Endothelial cell of umbilical vein (primary cell): Measurements from ENCODE around the gene IL2RG. TPM values are rescaled to one million over a fixed set of nuclear protein-coding genes. Genes with fewer than 3 reads are reported as not detected.

Experiments used
- BruUV-seq: library from RNA; stranded (reverse); fragments of 400-500 nt; replicated peaks from 2 replicates; lab custom pipeline; 2021; lab: Mats Ljungman, UMichigan
- CTCF ChIA-PET: fragments of 300-600, 350-600 bp; sonication (Branson Sonifier 250); formaldehyde crosslinking; loops from one replicate; lab custom pipeline; 2021; ENCODE audit warnings: antibody characterized with exemption, inconsistent platforms; lab: Charles Lee
- POLR2A ChIA-PET: fragments of 300-600, 350-600 bp; sonication (Branson Sonifier 250); formaldehyde crosslinking; loops from one replicate; lab custom pipeline; 2021; ENCODE audit warnings: antibody characterized with exemption, inconsistent platforms; lab: Charles Lee
- DNase-seq: peaks from one replicate; pipeline ENCODE4 v3.0.0-alpha.2; 2011; ENCODE audit warnings: low read depth, low spot score
- FAIRE-seq: peaks from 2 replicates; lab custom pipeline; 2011; peaks lifted over from hg19 to GRCh38; lab: Jason Lieb, UNC
- H2AFZ ChIP-seq: 2 replicates; pipeline ENCODE4 v1.6.0; 2012; ENCODE audit warnings: low read depth, low read length, control low read depth, inconsistent platforms
- H3K27ac ChIP-seq: 2 replicates; pipeline ENCODE4 v1.5.1; 2011; ENCODE audit warnings: low read depth, mild to moderate bottlenecking, control low read depth, low read length, moderate library complexity; ENCODE audit not compliant: insufficient read depth
- H3K27me3 ChIP-seq, 2 experiments: 2 replicates each; pipeline versions ENCODE4 v1.6.0 to v1.6.1; 2011; ENCODE audit warnings: low read length in 2 of 2, mixed read lengths in 1 of 2; ENCODE audit not compliant: control insufficient read depth in 2 of 2, insufficient read depth in 2 of 2
- H3K36me3 ChIP-seq, 2 experiments: 2 replicates in 1 of 2; 3 replicates in 1 of 2; pipeline ENCODE4 v1.5.1; 2011; ENCODE audit warnings: low read length in 2 of 2, mild to moderate bottlenecking in 1 of 2, moderate library complexity in 1 of 2; ENCODE audit not compliant: control insufficient read depth in 2 of 2, insufficient read depth in 2 of 2; ENCODE audit errors: extremely low read depth in 1 of 2
- H3K4me1 ChIP-seq: 3 replicates; pipeline ENCODE4 v1.5.1; 2011; ENCODE audit warnings: mild to moderate bottlenecking, low read length; ENCODE audit not compliant: control insufficient read depth, insufficient read depth; ENCODE audit errors: extremely low read depth
- H3K4me2 ChIP-seq: 2 replicates; pipeline ENCODE4 v1.6.1; 2011; ENCODE audit warnings: low read length, control low read depth, mixed read lengths; ENCODE audit not compliant: insufficient read depth
- H3K4me3 ChIP-seq, 3 experiments: fragments of 200-600 bp in 1 of 3; sonication (generic), shearing (Covaris generic) in 1 of 3; replicated peaks in 1 of 3; 2 replicates each; pipeline ENCODE4 v1.5.1; 2011 to 2016; ENCODE audit warnings: control low read depth in 3 of 3, low read length in 3 of 3, mild to moderate bottlenecking in 2 of 3, inconsistent platforms in 1 of 3, low read depth in 1 of 3, moderate library complexity in 1 of 3; ENCODE audit not compliant: insufficient read depth in 1 of 3
- H3K79me2 ChIP-seq: 2 replicates; pipeline ENCODE4 v1.6.0; 2012; ENCODE audit warnings: low read length, inconsistent platforms; ENCODE audit not compliant: control insufficient read depth, insufficient read depth
- H3K9ac ChIP-seq: replicated peaks from 2 replicates; pipeline ENCODE3; 2011; ENCODE audit warnings: low read length, control low read depth; ENCODE audit not compliant: insufficient read depth; ENCODE audit errors: extremely low read depth
- H3K9me1 ChIP-seq: replicated peaks from 3 replicates; pipeline ENCODE4 v1.6.0; 2011; ENCODE audit warnings: mild to moderate bottlenecking, low read length; ENCODE audit not compliant: control insufficient read depth, insufficient read depth; ENCODE audit errors: extremely low read depth
- H3K9me3 ChIP-seq: replicated peaks from 2 replicates; pipeline ENCODE4 v1.5.1; 2012; ENCODE audit warnings: low read length, inconsistent platforms; ENCODE audit not compliant: control insufficient read depth, insufficient read depth
- H4K20me1 ChIP-seq: replicated peaks from 2 replicates; pipeline ENCODE3; 2011; ENCODE audit warnings: mild to moderate bottlenecking, low read length; ENCODE audit not compliant: control insufficient read depth, insufficient read depth; ENCODE audit errors: extremely low read depth
- CTCF ChIP-seq, 2 donors: IDR thresholded peaks; 1 replicate in 1 of 2; 2 replicates in 1 of 2; pipeline ENCODE4 v1.5.1; 2011; ENCODE audit warnings: low read length in 2 of 2, mild to moderate bottlenecking in 2 of 2, moderate library complexity in 2 of 2, control low read depth in 1 of 2, inconsistent platforms in 1 of 2, low read depth in 1 of 2; ENCODE audit not compliant: insufficient read depth in 1 of 2; ENCODE audit errors: extremely low read depth in 1 of 2
- EZH2 ChIP-seq: IDR thresholded peaks from 2 replicates; pipeline ENCODE4 v1.6.1; 2012; ENCODE audit warnings: borderline replicate concordance, low read depth, mild to moderate bottlenecking, moderate library complexity, low read length, inconsistent platforms; ENCODE audit not compliant: severe bottlenecking
- FOS ChIP-seq: IDR thresholded peaks from 2 replicates; pipeline ENCODE4 v1.6.1; 2011; ENCODE audit warnings: mild to moderate bottlenecking, low read length, moderate library complexity, borderline replicate concordance; ENCODE audit not compliant: insufficient read depth
- GATA2 ChIP-seq: IDR thresholded peaks from 2 replicates; pipeline ENCODE4 v1.7.0; 2011; ENCODE audit warnings: low read depth, mild to moderate bottlenecking, moderate library complexity, mixed read lengths, low read length; ENCODE audit not compliant: insufficient read length, insufficient read depth
- JUN ChIP-seq: IDR thresholded peaks from 2 replicates; pipeline ENCODE4 v1.6.1; 2011; ENCODE audit warnings: borderline replicate concordance, low read depth; ENCODE audit not compliant: insufficient read length, insufficient read depth
- MYC ChIP-seq: IDR thresholded peaks from one replicate; pipeline ENCODE4 v1.6.1; 2011; ENCODE audit warnings: mild to moderate bottlenecking, low read depth, low read length
- POLR2A ChIP-seq: IDR thresholded peaks from 2 replicates; pipeline ENCODE4 v1.6.1; 2012; ENCODE audit warnings: low read depth, mild to moderate bottlenecking, control low read depth, low read length
- POLR2AphosphoS5 ChIP-seq: IDR thresholded peaks from 2 replicates; pipeline ENCODE4 v1.6.1; 2012; ENCODE audit warnings: low read depth, mild to moderate bottlenecking, control low read depth, low read length, moderate library complexity; ENCODE audit not compliant: insufficient read depth
- dilution Hi-C: fragments of 300-500 bp; cut with MboI; formaldehyde crosslinking; loops from one replicate; pipeline ENCODE4 v1.15.0; 2019; ENCODE audit warnings: low sequenced_read_pairs; ENCODE audit not compliant: extremely low pct_ligation_motif_present
- intact Hi-C: fragments of 100-400 bp; cut with micrococcal nuclease; formaldehyde crosslinking; loops from one replicate; pipeline ENCODE4 v1.10.0; 2022
- polyA plus RNA-seq, 4 experiments: library from polyadenylated mRNA; depleted of rRNA in 3 of 4; stranded (reverse) in 3 of 4; unstranded in 1 of 4; fragments of >200 nt; gene quantifications; 2 replicates each; pipeline versions ENCODE4 v1.2.1 to v1.2.3, GENCODE V29; 2011 to 2012; ENCODE audit warnings: missing spikeins in 1 of 4
- total RNA-seq: library from RNA; stranded (reverse); gene quantifications from 2 replicates; pipeline ENCODE4 v1.2.3, GENCODE V29; 2021
- TF ChIP-seq, protein P1 (sequence below): IDR thresholded peaks from 2 replicates; pipeline ENCODE4 v1.6.1; 2011; ENCODE audit not compliant: insufficient read depth, insufficient read length

Gene IL2RG
- total and polyA plus RNA-seq, 2 donors (not counting 3 experiments of a cell fraction or from before 2014, with no cell fraction given), result 0.07 TPM; not detected in 1

GRCh38 chrX:71160475-71160874 lies 49.1 kb upstream of the IL2RG start:
- DNase-seq (no peak), FAIRE-seq (no peak)
- Histone ChIP-seq H3K36me3 (no peaks in the 10 kb centered on the region), H3K4me2 (no peak overlapping the region), H3K4me1 (no peaks in the 10 kb centered on the region), H3K9ac (no peak overlapping the region), H3K27ac (no peak overlapping the region), H3K79me2 (no peaks in the 10 kb centered on the region), H2AFZ (no peak overlapping the region), H3K9me1 (no peaks in the 10 kb centered on the region), H3K4me3 (no peak overlapping the region), H3K27me3 (peaks cover 0 to 2% of the 10 kb centered on the region in 2 experiments), H3K9me3 (no peaks in the 10 kb centered on the region), H4K20me1 (no peaks in the 10 kb centered on the region)
- no TSS peak for BruUV-seq
- CTCF ChIA-PET, result no interaction called here
- POLR2A ChIA-PET, result no interaction called here
- intact Hi-C loops (no loop called here), dilution Hi-C loops (no loop called here)
- TF ChIP-seq, protein P1, sequence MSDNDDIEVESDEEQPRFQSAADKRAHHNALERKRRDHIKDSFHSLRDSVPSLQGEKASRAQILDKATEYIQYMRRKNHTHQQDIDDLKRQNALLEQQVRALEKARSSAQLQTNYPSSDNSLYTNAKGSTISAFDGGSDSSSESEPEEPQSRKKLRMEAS, result no peak
- TF ChIP-seq CTCF (IDR thresholded peaks at IDR 0.05; ENCODE audit: extremely low read depth in 1 of 2, insufficient read depth in 1 of 2, low read depth in 1 of 2, low read length in 2 of 2) (no peak), POLR2AphosphoS5 (no peak), EZH2 (no peak), JUN (no peak), POLR2A (no peak), FOS (no peak), MYC (no peak), GATA2 (no peak)
